Erythroblast (primary cell): ENCODE measurements around the gene GNL3L.

Experiments used
- GATA1 ChIP-seq: IDR thresholded peaks from 2 replicates; pipeline ENCODE4 v1.6.1; 2011; ENCODE audit warnings: low read depth, mild to moderate bottlenecking, control low read depth, low read length, moderate library complexity
- POLR2A ChIP-seq: IDR thresholded peaks from 2 replicates; pipeline ENCODE4 v1.6.1; 2011; ENCODE audit warnings: mild to moderate bottlenecking, low read length

GRCh38 chrX:54534271-54534670 is 4.3 kb downstream of the GNL3L start:
- no peak for TF ChIP-seq POLR2A
- TF ChIP-seq GATA1 = no peak
